HT-29 (cell line): ENCODE data around the gene SAFB. TPM values are rescaled to one million over a fixed set of nuclear protein-coding genes. Genes with fewer than 3 reads are reported as not detected.
A peak's percentile ranks its signal among the peaks of the same experiment; 100 is the strongest.

Experiments
- DNase-seq: peaks from one replicate; pipeline ENCODE4 v3.0.0-alpha.2; 2015; ENCODE audit warnings: low spot score
- total RNA-seq: library from RNA; depleted of rRNA; stranded (reverse); fragments of >200 nt; shearing (Covaris generic); gene quantifications from 2 replicates; pipeline ENCODE4 v1.2.3, GENCODE V29; 2014

SAFB gene
- total RNA-seq, 1 experiment from 2014 or later: 84.1 TPM

- no peak for DNase-seq
These were observed 4.6 kb downstream of the SAFB start for GRCh38 chr19:5627395-5627904.

GRCh38 chr19:5628461-5628860, 5.6 kb downstream of the SAFB start:
- no peak for DNase-seq

GRCh38 chr19:5628919-5629481, 6.1 kb downstream of the SAFB start:
- DNase-seq: no peak

DNA sequence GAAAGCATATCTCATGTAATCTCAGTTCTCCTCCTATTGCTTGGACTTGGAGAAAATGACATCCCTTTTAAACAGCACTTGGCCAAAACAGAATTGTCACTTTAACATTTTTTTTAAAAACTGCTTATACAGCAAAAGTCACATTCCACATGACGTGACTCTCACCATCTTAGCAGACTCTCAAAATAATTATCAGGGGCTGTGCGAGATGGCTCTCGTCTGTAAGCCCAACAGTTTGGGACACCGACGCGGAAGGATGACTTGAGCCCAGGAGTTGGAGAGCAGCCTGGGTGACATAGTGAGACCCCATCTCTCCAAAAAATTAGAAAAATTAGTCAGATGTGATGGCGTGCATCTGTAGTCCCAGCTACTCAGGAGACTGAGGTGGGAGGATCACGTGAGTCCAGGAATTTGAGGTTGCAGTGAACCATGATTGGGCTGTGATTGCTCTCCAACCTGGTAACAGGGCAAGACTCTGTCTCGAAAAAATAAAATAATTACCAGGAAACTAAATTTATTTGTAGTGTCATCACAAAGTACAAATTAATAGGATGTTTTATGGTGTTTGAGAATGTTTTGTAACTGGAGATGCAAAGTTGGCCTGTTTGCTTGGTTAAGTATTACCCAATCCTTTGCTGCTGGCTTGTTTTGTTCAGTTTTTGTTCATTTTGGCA, 8.8 kb downstream of the SAFB start:
- DNase-seq: no peak

DNA sequence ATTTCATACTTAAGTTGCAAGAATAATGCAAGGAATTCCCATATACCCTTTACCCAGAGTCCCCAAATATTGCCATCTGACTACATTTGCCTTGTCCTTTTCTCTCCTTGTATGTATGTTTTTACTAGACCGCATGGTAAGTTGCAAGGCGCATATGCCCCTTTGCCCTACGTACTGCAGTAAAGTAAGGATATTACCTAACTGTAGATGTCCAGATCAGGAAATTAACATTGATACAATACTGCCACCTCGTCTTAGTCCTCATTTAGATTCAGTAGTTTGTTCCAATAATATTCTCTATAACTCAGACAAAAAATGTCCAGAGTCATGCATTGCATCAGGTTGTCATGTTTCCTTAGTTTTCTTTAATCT, 9.3 kb downstream of the SAFB start:
- DNase-seq: no peak

DNA sequence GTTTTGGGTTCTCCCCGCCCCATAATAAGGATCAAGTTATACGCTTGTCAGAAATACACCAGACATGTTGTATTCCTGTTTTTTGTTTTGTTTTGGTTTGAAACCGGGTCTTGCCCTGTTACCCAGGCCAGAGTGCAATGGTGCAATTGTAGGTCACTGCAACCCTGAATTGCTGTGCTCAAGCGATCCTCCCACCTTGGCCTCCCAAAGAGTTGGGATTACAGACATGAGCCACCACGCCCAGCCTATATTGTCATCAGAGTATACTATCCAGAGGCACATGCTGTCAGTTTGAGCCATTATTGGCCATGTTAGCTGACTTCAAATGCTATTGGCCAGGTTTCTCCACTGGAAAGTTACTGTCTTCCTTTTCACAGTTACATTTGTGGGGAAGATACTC, 9.8 kb downstream of the SAFB start:
- no peak for DNase-seq

DNA sequence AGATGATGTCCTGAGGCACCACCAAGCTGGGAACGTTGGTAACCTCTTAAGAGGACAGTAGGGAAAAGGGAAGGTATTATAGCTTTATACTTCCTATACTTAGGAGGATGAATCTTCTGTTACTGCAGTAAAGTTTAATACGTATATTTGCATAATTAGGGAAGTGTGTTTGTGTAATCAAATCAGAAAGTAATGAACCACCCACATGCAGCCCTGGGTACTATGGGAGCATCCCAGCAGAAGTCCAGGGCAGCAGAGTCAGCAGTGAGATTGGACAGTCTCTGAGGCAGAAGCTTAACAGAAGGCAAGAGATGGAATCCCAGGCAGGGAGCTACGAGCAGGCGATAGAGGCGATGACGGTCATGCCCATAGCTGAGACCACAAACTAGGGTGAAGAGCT, 12.5 kb downstream of the SAFB start:
- no peak for DNase-seq

DNA sequence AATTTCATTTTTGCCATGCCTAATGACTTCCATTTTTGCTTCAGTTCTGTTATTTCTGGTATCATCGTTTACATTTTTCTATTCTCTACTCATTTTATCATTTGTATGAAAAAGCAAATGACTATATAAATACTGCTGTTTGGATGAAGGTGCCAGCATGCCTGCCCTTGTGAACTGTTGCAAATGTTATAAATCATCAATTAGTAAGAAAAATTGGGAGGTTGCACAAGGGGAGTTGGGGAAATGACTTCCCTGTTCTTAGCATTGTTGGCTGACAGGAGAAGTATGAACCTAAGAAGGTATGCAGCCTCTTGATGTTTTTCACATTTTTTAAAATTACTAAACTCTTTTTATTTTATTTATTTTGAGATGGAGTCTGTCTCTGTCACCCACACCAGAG, 15.1 kb downstream of the SAFB start:
- no peak for DNase-seq

GRCh38 chr19:5641171-5641570, 18.3 kb downstream of the SAFB start:
- no peak for DNase-seq

DNA sequence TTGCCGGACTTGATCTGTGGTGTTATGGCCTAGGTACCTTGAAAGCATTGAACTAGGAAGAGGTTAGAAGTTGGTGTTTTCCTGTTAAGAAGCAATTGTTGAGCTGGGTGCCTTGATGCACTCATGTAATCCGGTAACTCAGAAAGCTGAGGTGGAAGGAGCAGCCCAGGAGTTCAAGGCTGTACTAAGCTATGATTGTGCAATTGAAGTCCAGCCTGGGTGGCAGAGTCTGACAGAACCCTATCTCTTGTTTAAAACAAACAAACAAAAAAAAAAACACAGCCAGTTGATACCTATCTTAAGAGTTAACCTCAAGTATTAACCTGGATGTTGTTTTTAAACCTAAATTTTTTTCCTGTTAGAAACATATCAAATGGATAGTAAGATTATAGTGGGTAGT, 19.3 kb downstream of the SAFB start:
- DNase-seq: no peak

DNA sequence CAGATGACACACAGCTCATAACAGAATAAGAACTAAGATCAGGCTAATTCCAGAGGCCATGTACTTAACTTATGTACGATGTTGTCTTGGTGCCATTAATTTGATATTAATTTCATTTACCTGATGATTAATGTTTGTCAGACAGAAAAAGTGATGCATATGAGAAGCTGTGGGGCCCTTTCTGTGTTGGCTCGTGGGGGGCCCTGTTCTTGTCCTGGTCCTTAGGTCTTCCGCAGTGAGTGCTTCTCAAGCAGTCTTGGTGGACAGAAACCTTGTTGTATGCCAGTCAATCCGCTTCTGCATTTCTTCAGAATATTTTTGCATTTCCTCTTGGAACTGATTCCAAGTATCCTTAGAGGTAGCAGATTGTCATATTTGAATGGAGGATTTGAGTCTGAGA, 20.2 kb downstream of the SAFB start:
- no peak for DNase-seq

GRCh38 chr19:5644037-5644436, 21.2 kb downstream of the SAFB start:
- DNase-seq: no peak

GRCh38 chr19:5645409-5645808, 22.5 kb downstream of the SAFB start:
- DNase-seq: no peak

DNA sequence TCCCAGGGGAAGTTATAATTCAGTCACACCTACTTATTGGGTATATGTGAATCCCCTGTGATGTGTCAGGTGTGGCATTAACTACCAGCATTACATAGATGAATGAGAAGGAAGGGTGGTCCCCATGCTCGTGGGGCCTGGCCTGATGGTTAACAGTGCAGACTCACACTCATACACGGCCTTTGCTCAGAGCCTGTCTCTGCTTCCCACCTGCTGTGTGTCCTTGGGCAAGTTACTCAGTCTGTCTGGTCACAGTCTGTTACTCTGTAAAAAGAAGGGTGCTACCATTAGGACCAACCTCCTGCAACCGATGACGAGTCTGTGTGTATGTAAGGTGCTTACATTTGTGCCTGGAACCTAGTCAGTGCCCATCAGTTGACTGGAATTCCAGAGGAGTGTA, 23.8 kb downstream of the SAFB start:
- no peak for DNase-seq

GRCh38 chr19:5648464-5648863, 25.6 kb downstream of the SAFB start:
- DNase-seq: no peak

GRCh38 chr19:5651361-5651760, 28.5 kb downstream of the SAFB start:
- DNase-seq: no peak

DNA sequence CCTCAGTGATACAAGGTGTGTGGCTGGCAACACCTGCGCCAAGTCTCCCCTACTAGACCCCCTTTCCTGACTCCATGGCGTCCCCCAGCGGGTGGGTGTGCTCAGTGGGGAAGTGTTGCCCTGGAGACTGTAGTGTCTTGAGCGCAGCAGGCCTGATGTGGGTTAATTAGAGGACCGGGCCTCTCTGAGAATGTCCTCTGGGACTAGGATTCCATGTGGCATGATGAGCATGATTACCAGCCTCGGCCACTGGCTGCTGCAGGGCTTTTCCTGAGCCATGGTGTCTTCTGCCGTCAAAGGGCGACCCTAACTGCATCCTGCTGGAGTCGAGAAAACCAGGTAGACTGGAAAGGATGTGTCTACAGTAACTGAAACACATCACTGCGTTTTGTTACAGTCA, 29.4 kb downstream of the SAFB start:
- no peak for DNase-seq

DNA sequence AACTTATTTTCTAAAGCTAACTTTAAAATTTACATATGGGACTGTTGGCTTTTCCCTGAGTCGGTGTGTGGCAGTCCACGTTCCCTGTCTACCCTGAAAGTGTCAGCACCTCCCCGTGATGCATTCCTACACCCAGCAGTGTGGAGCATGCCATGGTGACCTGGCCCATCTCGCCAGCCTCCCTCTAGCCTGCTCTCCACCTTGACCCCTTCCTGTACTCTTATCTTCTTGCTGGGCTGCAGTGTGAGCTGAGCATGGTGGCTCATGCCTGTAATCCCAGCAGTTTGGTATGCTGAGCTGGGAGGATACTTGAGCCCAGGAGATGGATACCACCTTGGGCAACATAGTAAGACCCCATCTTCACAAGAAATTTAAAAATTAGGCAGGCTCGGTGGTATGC, 32.0 kb downstream of the SAFB start:
- no peak for DNase-seq

GRCh38 chr19:5655412-5655811, 32.5 kb downstream of the SAFB start:
- DNase-seq: no peak

DNA sequence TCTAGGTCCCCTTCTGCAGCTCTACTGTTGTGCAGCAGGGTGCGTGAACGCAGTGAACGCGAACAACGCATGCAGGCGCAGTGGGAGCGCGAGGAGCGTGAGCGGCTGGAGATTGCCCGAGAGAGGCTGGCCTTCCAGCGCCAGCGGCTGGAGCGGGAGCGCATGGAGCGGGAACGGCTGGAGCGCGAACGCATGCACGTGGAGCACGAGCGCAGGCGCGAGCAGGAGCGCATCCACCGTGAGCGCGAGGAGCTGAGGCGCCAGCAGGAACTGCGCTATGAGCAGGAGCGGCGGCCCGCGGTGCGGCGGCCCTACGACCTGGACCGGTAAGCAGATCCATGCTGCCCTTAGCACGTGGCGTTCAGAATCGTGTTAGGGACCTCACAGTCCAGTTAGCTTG, 38.6 kb downstream of the SAFB start:
- no peak for DNase-seq

DNA sequence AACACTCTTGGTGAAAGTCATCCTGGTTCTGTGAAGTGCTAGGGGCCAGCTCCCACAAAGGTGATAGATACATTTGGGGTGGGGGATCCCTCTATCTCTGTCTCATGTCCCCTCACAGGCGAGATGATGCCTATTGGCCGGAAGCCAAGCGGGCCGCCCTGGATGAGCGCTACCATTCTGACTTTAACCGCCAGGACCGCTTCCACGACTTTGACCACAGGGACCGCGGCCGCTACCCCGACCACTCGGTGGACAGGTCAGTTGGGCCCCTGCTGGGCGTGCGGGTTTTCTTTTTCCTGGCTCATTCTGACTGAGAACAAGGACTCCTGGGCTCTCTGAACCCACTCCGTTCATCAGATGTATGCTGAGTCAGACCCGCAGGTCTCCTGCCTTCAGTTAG, 41.0 kb downstream of the SAFB start:
- no peak for DNase-seq

DNA sequence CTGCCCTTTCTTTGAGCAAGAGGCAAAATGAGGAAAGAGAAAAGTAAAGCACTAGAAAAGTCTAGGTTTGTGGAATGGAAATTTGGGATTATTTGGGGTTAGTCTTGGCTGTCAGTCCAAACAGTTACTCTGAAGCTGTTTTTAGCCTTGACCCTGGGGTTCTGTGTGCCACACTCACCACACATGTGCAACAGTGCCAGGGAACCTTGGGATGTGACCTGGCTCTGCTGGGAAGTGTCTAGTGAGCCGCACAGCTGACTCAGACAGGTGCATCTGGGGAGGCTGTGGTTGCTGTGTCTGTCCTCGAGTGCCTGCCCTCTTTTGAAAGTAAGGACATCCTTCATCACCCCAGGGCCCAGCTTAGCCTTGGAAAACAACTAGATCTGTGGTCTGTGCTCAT, 41.6 kb downstream of the SAFB start:
- no peak for DNase-seq

DNA sequence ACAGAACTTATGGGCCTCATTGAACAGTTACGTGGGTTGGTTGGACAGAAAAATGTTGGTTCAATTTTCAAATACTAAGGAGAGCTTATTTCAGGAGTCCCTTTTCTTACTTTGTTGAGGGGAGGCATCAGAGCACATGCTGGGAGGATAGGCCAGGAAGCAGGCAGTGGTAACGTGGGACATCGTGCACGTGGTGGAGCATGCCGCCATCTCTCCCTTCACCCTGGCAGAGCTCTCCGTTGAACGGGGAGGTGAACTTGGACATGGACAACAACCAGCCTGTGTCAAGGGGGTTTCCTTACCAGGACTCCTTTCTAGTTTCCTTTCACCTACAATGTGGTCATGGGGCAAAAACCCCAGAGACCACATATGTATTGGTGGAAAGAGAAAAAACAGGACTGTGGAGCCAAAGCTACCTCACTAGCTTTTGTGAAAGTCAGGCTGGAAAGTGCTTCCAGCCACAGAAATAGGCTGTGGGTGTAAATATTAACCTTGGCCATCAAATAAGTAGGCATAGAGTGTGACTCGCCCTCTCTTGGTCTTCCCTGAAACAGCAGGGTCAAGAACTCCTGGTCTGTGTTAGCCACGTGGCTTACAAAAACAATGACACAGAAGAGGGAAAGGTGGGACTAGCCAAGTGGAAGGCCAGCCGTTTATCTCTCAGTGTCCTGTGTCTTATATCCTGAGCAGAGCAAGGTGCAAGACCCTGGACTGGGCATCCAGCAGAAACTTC, 43.1 kb downstream of the SAFB start:
- peak; percentile 32 for DNase-seq
